ENCODE data around the gene KCNQ1. TPM values are rescaled to one million over a fixed set of nuclear protein-coding genes. Genes with fewer than 3 reads are reported as not detected.

The KCNQ1 gene
- total RNA-seq, 1 donor from 2014 or later: 7.9 TPM

- DNase-seq (ENCODE audit: low spot score): no peak
These were observed 3.6 kb upstream of the KCNQ1 start for GRCh38 chr11:2441171-2441570.

- DNase-seq (ENCODE audit: low spot score): no peak
These were observed 2.2 kb upstream of the KCNQ1 start for GRCh38 chr11:2442589-2442988.

- no peak for DNase-seq (ENCODE audit: low spot score)
These were observed 1.4 kb upstream of the KCNQ1 start for GRCh38 chr11:2443406-2443805.

- DNase-seq (ENCODE audit: low spot score): no peak
These were observed 657 bp upstream of the KCNQ1 start, which contains the start of gene TRPM5 for GRCh38 chr11:2443881-2444820. TRPM5 (minus strand) TSS chr11:2444514; CDS start chr11:2423036, 21,478 bp downstream.

GRCh38 chr11:2445746-2446551, 1.1 kb downstream of the KCNQ1 start:
- DNase-seq (ENCODE audit: low spot score): no peak

GRCh38 chr11:2446590-2447252, 1.9 kb downstream of the KCNQ1 start:
- DNase-seq (ENCODE audit: low spot score): no peak

- no peak for DNase-seq (ENCODE audit: low spot score)
These were observed 2.6 kb downstream of the KCNQ1 start for GRCh38 chr11:2447253-2447950.

GRCh38 chr11:2447951-2448650, 3.3 kb downstream of the KCNQ1 start:
- no peak for DNase-seq (ENCODE audit: low spot score)

GRCh38 chr11:2448661-2449547, 4.1 kb downstream of the KCNQ1 start:
- DNase-seq (ENCODE audit: low spot score): no peak

- DNase-seq (ENCODE audit: low spot score): no peak
These were observed 4.9 kb downstream of the KCNQ1 start for GRCh38 chr11:2449548-2450320.

- no peak for DNase-seq (ENCODE audit: low spot score)
These were observed 5.7 kb downstream of the KCNQ1 start for GRCh38 chr11:2450321-2451041.

- no peak for DNase-seq (ENCODE audit: low spot score)
These were observed 6.5 kb downstream of the KCNQ1 start for GRCh38 chr11:2451336-2451735.

- DNase-seq (ENCODE audit: low spot score): no peak
These were observed 7.1 kb downstream of the KCNQ1 start for GRCh38 chr11:2451916-2452315.

GRCh38 chr11:2452321-2453012, 7.7 kb downstream of the KCNQ1 start:
- DNase-seq (ENCODE audit: low spot score): peak; percentile 63

GRCh38 chr11:2453436-2453835, 8.6 kb downstream of the KCNQ1 start:
- no peak for DNase-seq (ENCODE audit: low spot score)

GRCh38 chr11:2458321-2458720, 13.5 kb downstream of the KCNQ1 start:
- no peak for DNase-seq (ENCODE audit: low spot score)

GRCh38 chr11:2459016-2459725, 14.4 kb downstream of the KCNQ1 start:
- DNase-seq (ENCODE audit: low spot score): no peak

Data from umbilical cord (tissue), 2 donors.